Gastrocnemius medialis (tissue), 4 donors: Measurements from ENCODE around the gene SLC52A1.

Experiments
- CTCF ChIP-seq, 5 experiments: fragments of 450-650 bp in 3 of 5; fragments of 200-600 bp in 2 of 5; sonication (generic) in 2 of 5; IDR thresholded peaks in 4 of 5; conservative IDR thresholded peaks in 1 of 5; 1 replicate in 4 of 5; 2 replicates in 1 of 5; pipeline ENCODE4 v1.5.1; 2016 to 2019; ENCODE audit warnings: antibody characterized with exemption in 5 of 5, mild to moderate bottlenecking in 3 of 5, moderate library complexity in 3 of 5
- POLR2A ChIP-seq, 2 donors: fragments of 450-650 bp; IDR thresholded peaks; one replicate each; pipeline ENCODE4 v1.6.1; 2017; ENCODE audit warnings: antibody characterized with exemption in 2 of 2, mild to moderate bottlenecking in 2 of 2, moderate library complexity in 2 of 2

- TF ChIP-seq CTCF (IDR thresholded peaks at IDR 0.05 in 4 of 5, conservative IDR thresholded peaks at IDR 0.05 in 1 of 5) (no peak), POLR2A (IDR thresholded peaks at IDR 0.05) (no peak)
Measured at GRCh38 chr17:5049314-5049841, 14.2 kb upstream of the SLC52A1 start.
